SK-N-MC (cell line): Measurements from ENCODE around the gene SERTAD2.

ENCODE experiments used
- EZH2 ChIP-seq: fragments of 200-600 bp; sonication (generic); IDR thresholded peaks from one replicate; pipeline ENCODE4 v1.6.1; 2017; ENCODE audit warnings: antibody characterized with exemption
- FOXP2 ChIP-seq: optimal IDR thresholded peaks from 2 replicates; pipeline ENCODE3; 2011; ENCODE audit warnings: mild to moderate bottlenecking, moderate library complexity; ENCODE audit not compliant: insufficient read depth; ENCODE audit errors: extremely low read length, control extremely low read depth
- POLR2AphosphoS5 ChIP-seq: IDR thresholded peaks from 2 replicates; pipeline ENCODE4 v1.6.1; 2012; ENCODE audit warnings: mild to moderate bottlenecking, low read depth, low read length, borderline replicate concordance

DNA sequence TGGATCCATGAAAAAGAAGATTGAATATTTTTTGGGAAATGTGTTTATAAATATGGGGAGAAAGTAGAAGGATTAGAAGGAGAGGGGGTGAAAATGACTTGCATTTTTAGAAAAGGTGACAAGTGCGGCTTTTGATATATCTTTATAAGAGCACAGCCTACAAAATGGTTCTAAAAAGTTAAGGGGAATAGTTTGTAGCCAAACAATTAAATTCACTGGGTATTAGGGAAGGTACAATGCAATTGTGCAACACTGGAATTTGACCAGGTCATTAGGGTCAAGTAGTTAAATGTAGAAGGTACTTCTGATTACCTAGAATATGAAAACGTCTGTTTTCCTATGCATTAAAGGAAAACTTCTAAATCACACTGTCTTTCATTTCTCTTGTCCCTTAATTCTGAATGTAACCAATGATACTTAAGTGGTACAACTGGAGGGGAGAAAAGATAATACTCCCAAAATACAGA is 44.5 kb upstream of the SERTAD2 start:
- TF ChIP-seq POLR2AphosphoS5 (no peak), EZH2 (no peak), FOXP2 (no peak)
